ENCODE data around the gene SLC1A3. TPM values are rescaled to one million over a fixed set of nuclear protein-coding genes. Genes with fewer than 3 reads are reported as not detected.

SLC1A3 gene
- total RNA-seq, 1 donor from 2014 or later: 1.3 TPM

DNA sequence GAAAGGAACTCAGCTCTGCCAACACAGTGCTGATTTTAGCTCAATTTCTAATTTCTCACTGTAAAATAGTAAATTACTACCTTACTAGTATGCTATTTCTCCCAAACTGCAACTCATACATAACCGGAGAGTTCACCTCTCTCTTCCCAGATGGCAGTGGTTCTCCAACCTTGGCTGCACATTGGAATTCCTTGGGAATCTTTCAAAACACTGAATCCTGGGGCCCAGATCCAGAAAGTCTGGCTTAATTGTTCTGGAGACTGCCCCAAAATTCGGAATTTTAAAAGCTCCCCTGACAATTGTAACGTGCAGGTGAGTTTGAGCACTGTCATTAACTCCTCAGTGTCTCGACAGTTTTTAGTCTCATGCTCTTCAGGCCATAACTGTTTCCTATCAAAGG lies 100.3 kb downstream of the SLC1A3 start:
- no peak overlapping the region for H3K4me3 ChIP-seq (ENCODE audit: low read depth, low read length)
- TF ChIP-seq, protein P1, sequence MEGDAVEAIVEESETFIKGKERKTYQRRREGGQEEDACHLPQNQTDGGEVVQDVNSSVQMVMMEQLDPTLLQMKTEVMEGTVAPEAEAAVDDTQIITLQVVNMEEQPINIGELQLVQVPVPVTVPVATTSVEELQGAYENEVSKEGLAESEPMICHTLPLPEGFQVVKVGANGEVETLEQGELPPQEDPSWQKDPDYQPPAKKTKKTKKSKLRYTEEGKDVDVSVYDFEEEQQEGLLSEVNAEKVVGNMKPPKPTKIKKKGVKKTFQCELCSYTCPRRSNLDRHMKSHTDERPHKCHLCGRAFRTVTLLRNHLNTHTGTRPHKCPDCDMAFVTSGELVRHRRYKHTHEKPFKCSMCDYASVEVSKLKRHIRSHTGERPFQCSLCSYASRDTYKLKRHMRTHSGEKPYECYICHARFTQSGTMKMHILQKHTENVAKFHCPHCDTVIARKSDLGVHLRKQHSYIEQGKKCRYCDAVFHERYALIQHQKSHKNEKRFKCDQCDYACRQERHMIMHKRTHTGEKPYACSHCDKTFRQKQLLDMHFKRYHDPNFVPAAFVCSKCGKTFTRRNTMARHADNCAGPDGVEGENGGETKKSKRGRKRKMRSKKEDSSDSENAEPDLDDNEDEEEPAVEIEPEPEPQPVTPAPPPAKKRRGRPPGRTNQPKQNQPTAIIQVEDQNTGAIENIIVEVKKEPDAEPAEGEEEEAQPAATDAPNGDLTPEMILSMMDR (conservative IDR thresholded peaks at IDR 0.05; ENCODE audit: low read depth, low read length): no peak
- no peak for DNase-seq (ENCODE audit: low read depth)

DNA sequence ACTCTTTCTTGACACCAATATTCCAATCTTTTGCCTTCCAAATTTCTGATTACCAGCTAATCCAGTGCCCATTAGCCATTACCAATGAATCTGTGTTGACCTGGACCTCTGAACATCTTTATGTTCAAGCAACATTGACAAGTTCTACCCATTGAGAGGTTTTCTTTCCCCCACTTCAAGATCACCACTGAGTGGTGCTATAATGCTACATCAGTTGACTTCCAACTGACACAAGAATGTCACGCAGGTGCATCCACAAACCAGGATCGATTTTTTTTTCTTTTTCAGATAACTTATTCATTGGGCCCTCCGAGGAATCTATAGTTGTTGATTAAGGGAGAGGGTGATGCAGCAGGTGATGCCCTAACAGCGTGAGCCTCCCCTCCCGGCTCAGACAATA lies 102.6 kb downstream of the SLC1A3 start:
- no peak for DNase-seq (ENCODE audit: low read depth)
- TF ChIP-seq, protein P1 (conservative IDR thresholded peaks at IDR 0.05; ENCODE audit: low read depth, low read length): peak; percentile 3
- no peak overlapping the region for H3K4me3 ChIP-seq (ENCODE audit: low read depth, low read length)

DNA sequence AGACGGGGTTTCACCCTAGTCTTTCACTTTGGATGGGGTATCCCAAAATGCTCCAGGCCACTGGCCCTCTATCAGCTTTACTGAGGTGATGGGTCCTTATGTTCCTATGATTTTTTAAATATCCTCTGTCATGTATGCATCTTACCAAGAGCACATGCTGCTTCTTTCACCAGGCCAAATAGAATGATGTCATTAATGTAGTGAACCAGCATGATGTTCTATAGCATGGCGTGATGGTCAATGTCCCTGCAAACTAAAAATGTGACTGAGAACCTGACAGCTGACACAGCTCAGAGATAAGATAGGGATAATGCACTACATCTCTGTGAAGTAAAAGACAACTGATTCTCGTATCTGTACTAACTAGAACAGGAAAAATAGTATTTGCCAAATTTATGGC lies 103.6 kb downstream of the SLC1A3 start:
- TF ChIP-seq, protein P1 (conservative IDR thresholded peaks at IDR 0.05; ENCODE audit: low read depth, low read length): no peak
- DNase-seq (ENCODE audit: low read depth): no peak
- H3K4me3 ChIP-seq (ENCODE audit: low read depth, low read length): no peak overlapping the region

DNA sequence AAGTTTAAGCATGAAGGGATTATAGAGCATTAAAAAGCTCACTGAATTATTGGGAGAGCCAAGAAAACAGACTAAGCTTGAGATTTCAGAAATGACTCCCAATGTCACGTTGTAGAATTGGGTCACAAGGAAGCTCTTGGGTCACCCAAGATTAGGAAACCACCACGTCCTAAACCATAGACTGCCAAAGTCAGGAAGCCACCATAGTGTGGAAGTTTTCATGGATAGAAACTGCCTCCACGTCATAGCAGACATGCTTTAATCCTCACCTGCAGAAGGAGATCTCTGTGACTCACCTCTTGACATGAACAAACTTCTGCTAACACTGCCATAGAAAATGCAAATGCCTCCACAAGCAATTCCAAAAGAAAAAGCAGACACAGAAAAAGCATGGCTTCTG lies 106.3 kb downstream of the SLC1A3 start:
- DNase-seq (ENCODE audit: low read depth): no peak

DNA sequence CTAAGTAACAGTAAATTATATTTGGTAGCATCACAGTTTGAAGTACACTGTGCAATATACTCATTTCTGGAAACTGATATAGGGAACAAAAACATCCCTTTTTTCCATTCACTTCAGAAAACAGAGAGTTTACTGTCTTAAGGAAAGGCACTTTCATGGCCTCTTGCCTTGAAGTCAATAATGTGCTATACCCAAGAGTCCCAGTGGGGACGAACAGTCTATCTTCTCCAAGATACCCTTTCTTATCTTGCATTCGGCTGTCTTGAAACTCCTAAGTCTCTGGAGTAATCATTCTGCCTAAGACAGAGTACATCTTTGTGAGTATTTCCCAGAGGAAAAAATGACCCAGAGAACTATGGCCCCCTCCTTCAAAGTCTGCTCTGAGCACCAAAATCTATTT lies 107.1 kb downstream of the SLC1A3 start:
- DNase-seq (ENCODE audit: low read depth): no peak
- H3K4me3 ChIP-seq (ENCODE audit: low read depth, low read length): no peak overlapping the region
- TF ChIP-seq, protein P1 (conservative IDR thresholded peaks at IDR 0.05; ENCODE audit: low read depth, low read length): no peak

More for the DNA sequence above, 106.3 kb downstream of the SLC1A3 start:
- TF ChIP-seq, protein P1 (conservative IDR thresholded peaks at IDR 0.05; ENCODE audit: low read depth, low read length): no peak
- H3K4me3 ChIP-seq (ENCODE audit: low read depth, low read length): no peak overlapping the region

DNA sequence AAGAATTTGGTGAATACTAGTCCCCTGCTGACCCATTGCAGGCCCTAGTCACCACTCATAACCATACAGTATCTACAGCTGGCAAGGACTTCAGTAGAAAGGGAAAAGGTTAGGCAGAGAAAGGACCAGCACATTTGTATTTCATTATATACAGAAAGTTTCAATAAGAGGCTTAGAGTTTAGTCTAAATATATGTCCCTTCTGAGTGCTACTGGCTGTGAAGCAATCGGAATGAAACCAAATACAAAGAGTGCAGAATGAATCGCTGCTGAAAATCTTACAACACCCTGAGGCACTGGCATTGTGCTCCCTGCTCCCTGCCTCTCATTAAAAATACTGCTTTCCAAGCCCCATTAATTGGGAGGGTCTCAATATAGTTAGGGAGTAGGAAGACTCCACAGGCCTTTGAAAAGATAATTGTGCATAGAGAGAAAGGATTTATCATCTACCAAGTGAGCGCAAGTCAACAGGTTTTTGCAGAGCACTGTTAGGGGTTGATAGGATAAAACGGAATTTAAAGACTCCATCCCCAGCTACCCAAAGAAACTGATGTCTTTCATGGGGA lies 110.8 kb downstream of the SLC1A3 start:
- DNase-seq (ENCODE audit: low read depth): no peak
- H3K4me3 ChIP-seq (ENCODE audit: low read depth, low read length): no peak overlapping the region
- TF ChIP-seq, protein P1 (conservative IDR thresholded peaks at IDR 0.05; ENCODE audit: low read depth, low read length): no peak

DNA sequence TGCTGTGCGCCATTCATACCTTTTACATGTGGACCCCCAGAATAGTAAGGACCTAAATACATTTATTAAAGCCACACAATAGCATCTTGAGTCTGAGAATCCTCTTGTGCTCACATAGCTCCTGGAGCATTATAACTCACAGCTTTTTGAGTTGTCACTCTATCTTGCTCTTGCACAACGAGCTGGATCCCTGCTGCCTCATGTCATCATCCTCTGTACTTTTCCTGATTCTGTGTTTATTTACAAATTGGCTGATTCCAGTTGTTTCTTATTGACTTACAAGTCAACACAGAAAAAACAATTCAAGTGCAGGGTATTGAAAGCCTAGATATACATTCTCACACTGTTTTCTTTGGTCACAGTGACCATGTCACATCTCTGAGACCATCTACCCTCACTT lies 112.9 kb downstream of the SLC1A3 start:
- TF ChIP-seq, protein P1 (conservative IDR thresholded peaks at IDR 0.05; ENCODE audit: low read depth, low read length): no peak
- no peak overlapping the region for H3K4me3 ChIP-seq (ENCODE audit: low read depth, low read length)
- DNase-seq (ENCODE audit: low read depth): no peak
